DND-41 (cell line): ENCODE measurements around the gene ST8SIA4.

ENCODE experiments used
- CTCF ChIP-seq: IDR thresholded peaks from 2 replicates; pipeline ENCODE4 v1.5.1; 2012; ENCODE audit warnings: borderline replicate concordance, low read length, moderate library complexity, mild to moderate bottlenecking; ENCODE audit not compliant: poor library complexity, severe bottlenecking; ENCODE audit errors: extremely low read depth
- EZH2 ChIP-seq: IDR thresholded peaks from 3 replicates; pipeline ENCODE4 v1.6.1; 2012; ENCODE audit warnings: borderline replicate concordance, low read depth, mild to moderate bottlenecking, moderate library complexity, low read length, inconsistent platforms; ENCODE audit not compliant: severe bottlenecking

GRCh38 chr5:100799166-100799565, 103.9 kb downstream of the ST8SIA4 start:
- TF ChIP-seq CTCF: no peak
- TF ChIP-seq EZH2: no peak
